ENCODE measurements around the gene SDK2. TPM values are rescaled to one million over a fixed set of nuclear protein-coding genes. Genes with fewer than 3 reads are reported as not detected.

The SDK2 gene
- total RNA-seq, 4 donors from 2014 or later: 1.4 to 6.8 (median 3.3) TPM

DNA sequence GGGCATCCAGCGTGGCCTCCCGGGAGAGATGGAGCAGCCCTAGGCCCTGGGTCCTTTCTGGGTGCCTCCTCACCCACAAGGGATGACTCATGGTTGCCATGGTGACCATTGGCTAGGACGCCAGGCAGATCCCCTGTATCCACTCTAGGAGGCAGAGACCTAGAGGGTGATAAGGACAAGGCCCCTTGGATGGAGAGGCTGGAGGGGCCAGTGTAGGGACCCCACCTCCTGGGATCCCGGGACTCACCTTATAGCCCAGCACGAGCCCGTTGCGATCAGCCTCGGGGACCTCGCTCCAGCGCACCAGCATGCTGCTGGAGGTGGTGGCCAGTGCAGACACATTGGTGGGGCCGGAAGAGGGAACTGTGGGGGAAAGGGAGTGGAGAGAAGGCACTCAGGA is 250.3 kb downstream of the SDK2 start:
- 76% methylated on average over 5 of the region's 11 CpGs for WGBS
- DNase-seq (ENCODE audit: low spot score in 2 of 2): no peak
- H3K27ac ChIP-seq: no peak overlapping the region
- H3K27me3 ChIP-seq: no peaks in the 10 kb centered on the region
- H3K36me3 ChIP-seq: no peaks in the 10 kb centered on the region
- TF ChIP-seq EP300 (IDR thresholded peaks at IDR 0.05) (no peak), POLR2A (IDR thresholded peaks at IDR 0.05) (no peak), POLR2AphosphoS5 (IDR thresholded peaks at IDR 0.05) (no peak)
- TF ChIP-seq, protein P1, sequence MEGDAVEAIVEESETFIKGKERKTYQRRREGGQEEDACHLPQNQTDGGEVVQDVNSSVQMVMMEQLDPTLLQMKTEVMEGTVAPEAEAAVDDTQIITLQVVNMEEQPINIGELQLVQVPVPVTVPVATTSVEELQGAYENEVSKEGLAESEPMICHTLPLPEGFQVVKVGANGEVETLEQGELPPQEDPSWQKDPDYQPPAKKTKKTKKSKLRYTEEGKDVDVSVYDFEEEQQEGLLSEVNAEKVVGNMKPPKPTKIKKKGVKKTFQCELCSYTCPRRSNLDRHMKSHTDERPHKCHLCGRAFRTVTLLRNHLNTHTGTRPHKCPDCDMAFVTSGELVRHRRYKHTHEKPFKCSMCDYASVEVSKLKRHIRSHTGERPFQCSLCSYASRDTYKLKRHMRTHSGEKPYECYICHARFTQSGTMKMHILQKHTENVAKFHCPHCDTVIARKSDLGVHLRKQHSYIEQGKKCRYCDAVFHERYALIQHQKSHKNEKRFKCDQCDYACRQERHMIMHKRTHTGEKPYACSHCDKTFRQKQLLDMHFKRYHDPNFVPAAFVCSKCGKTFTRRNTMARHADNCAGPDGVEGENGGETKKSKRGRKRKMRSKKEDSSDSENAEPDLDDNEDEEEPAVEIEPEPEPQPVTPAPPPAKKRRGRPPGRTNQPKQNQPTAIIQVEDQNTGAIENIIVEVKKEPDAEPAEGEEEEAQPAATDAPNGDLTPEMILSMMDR (IDR thresholded peaks at IDR 0.05): no peak
- H3K9me3 ChIP-seq: no peaks in the 10 kb centered on the region
- H3K4me1 ChIP-seq: no peaks in the 10 kb centered on the region
- no peak overlapping the region for H3K4me3 ChIP-seq

DNA sequence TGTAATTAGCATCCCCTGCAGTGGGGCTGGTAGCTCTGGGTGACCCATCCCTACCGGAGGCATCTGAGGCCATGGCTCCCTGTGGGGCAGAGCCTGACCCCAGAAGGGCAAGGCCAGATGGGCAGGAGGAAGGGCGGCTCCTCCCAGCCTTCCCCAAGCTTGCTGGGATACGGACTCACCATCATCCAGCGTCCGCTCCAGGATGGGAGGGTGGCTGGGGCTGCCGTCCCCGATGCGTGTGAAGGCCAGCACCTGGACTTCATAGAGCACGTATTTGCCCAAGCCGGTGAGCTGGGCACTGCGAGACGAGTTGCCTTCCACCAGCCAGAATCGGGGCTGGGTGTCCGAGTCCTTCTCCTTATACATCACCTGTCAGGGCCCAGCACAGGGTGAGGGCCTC is 250.9 kb downstream of the SDK2 start:
- DNase-seq (ENCODE audit: low spot score in 2 of 2): no peak
- no peaks in the 10 kb centered on the region for H3K9me3 ChIP-seq
- no peak overlapping the region for H3K27ac ChIP-seq
- H3K4me3 ChIP-seq: no peak overlapping the region
- H3K27me3 ChIP-seq: no peaks in the 10 kb centered on the region
- 93% methylated on average over 5 of the region's 14 CpGs for WGBS
- no peaks in the 10 kb centered on the region for H3K36me3 ChIP-seq
- H3K4me1 ChIP-seq: no peaks in the 10 kb centered on the region
- no peak for TF ChIP-seq POLR2AphosphoS5 (IDR thresholded peaks at IDR 0.05)
- TF ChIP-seq, protein P1 (IDR thresholded peaks at IDR 0.05): no peak
- no peak for TF ChIP-seq POLR2A (IDR thresholded peaks at IDR 0.05)
- no peak for TF ChIP-seq EP300 (IDR thresholded peaks at IDR 0.05)

DNA sequence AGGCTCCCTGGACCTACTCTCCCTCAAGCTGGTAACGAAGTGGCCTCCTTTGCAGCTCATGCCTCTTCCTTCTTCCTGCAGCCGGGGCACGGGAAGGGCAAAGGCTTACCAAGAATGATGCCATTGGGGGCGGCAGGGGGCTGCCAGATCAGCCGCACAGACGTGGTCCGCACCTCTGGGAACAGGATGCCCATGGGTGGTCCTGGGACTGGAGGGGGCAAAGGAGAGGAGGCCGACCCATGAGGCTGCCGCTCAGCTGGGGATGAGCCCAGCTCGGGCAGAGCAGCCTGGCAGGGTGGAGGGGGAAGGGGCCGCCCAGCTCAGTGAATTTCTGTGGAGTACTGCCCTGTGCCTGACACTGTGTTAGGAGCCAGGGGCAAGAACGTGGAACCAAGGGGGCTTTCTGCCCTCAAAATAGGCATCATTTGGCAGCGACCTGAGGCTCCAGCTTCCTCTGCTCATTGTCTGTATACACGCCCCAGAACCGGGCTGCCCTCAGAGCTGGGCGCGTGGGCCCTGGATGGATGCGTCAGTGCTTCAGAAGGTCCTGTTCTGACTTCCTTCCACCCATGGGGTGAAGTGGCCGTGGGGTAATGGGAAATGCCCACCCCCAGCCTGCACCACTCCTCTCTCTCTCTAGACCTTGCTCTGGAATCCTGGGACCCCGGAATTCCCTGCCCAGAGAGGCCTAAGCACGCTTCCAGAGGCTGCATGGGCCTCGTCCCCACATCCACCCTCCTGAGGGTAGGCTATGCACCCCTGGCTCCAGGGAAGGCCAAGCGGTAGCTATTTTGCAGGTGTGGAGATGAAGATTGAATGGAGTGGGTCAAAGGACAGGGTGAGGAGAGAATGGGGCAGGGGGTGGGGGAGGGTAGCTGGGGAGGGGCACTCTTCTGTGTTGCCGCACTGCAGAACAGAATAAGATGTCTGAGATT is 252.6 kb downstream of the SDK2 start:
- Histone ChIP-seq H3K9me3 (no peaks in the 10 kb centered on the region), H3K36me3 (no peaks in the 10 kb centered on the region), H3K4me3 (no peak overlapping the region), H3K4me1 (no peaks in the 10 kb centered on the region), H3K27ac (no peak overlapping the region), H3K27me3 (no peaks in the 10 kb centered on the region)
- WGBS: 88% methylated on average over 16 of the region's 24 CpGs
- DNase-seq (ENCODE audit: low spot score in 2 of 2): no peak
- TF ChIP-seq POLR2A (IDR thresholded peaks at IDR 0.05) (no peak), POLR2AphosphoS5 (IDR thresholded peaks at IDR 0.05) (no peak), EP300 (IDR thresholded peaks at IDR 0.05) (no peak)
- TF ChIP-seq, protein P1 (IDR thresholded peaks at IDR 0.05): no peak

DNA sequence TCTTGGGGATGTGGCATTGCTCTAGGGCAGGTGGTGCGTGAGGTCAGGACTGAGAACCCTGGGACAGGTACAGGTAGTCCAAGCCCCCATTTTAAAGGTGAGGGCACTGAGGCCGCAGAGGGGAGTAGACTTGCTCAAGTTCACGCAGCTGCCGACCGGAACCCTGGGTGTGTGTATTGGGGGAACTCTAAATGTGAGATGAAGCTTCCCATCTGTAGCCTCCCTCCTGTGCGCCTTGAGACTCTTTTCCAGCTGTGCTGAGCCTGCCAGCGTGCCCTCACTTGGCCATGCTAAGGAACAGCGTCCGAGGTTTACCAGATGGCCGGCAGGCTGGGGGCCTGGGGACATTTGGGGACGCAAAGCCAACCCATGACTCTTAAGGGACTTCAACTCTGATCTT is 253.4 kb downstream of the SDK2 start:
- H3K9me3 ChIP-seq: no peaks in the 10 kb centered on the region
- 100% methylated on average over 3 of the region's 11 CpGs for WGBS
- no peak for DNase-seq (ENCODE audit: low spot score in 2 of 2)
- no peak overlapping the region for H3K4me3 ChIP-seq
- H3K4me1 ChIP-seq: no peaks in the 10 kb centered on the region
- peaks cover 3% of the 10 kb centered on the region for H3K36me3 ChIP-seq
- H3K27ac ChIP-seq: no peak overlapping the region
- H3K27me3 ChIP-seq: no peaks in the 10 kb centered on the region
- TF ChIP-seq EP300 (IDR thresholded peaks at IDR 0.05) (no peak), POLR2A (IDR thresholded peaks at IDR 0.05) (no peak), POLR2AphosphoS5 (IDR thresholded peaks at IDR 0.05) (no peak)

DNA sequence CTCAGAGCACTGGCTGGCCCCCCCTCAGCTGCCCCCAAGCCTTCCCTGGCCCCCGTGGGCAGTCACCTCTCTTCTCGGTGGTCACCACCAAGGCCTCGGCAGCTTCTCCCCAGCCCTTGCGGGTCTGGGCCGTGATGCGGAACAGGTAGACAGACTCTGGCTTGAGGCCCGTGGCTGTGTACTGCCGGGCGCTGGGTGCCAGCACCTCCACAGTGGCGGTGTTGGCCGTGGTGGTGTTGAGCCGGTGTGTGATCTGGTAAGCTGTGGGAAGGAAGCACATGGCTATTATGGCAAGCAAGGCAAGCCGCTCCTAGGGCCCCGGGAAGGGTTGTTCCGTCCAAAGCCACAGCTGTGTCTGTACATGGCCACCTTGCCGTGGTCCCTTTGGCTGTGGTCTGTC is 254.0 kb downstream of the SDK2 start:
- Histone ChIP-seq H3K4me1 (no peaks in the 10 kb centered on the region), H3K4me3 (no peak overlapping the region), H3K27ac (no peak overlapping the region), H3K36me3 (peaks cover 3% of the 10 kb centered on the region), H3K9me3 (no peaks in the 10 kb centered on the region), H3K27me3 (no peaks in the 10 kb centered on the region)
- TF ChIP-seq EP300 (IDR thresholded peaks at IDR 0.05) (no peak), POLR2AphosphoS5 (IDR thresholded peaks at IDR 0.05) (no peak), POLR2A (IDR thresholded peaks at IDR 0.05) (no peak)
- TF ChIP-seq, protein P1 (IDR thresholded peaks at IDR 0.05): no peak
- 95% methylated on average over 9 of the region's 16 CpGs for WGBS
- DNase-seq (ENCODE audit: low spot score in 2 of 2): no peak
